NOMO-1 treated with dmso at 0.1 percent for 144 hours (cell line): ENCODE measurements around the gene BCKDHA.
A peak's percentile ranks its signal among the peaks of the same experiment; 100 is the strongest.

Source experiments
- DNase-seq: peaks from one replicate; lab custom pipeline; 2025; ENCODE audit not compliant: unreplicated experiment; lab: John Stamatoyannopoulos, UW

Gene BCKDHA

DNA sequence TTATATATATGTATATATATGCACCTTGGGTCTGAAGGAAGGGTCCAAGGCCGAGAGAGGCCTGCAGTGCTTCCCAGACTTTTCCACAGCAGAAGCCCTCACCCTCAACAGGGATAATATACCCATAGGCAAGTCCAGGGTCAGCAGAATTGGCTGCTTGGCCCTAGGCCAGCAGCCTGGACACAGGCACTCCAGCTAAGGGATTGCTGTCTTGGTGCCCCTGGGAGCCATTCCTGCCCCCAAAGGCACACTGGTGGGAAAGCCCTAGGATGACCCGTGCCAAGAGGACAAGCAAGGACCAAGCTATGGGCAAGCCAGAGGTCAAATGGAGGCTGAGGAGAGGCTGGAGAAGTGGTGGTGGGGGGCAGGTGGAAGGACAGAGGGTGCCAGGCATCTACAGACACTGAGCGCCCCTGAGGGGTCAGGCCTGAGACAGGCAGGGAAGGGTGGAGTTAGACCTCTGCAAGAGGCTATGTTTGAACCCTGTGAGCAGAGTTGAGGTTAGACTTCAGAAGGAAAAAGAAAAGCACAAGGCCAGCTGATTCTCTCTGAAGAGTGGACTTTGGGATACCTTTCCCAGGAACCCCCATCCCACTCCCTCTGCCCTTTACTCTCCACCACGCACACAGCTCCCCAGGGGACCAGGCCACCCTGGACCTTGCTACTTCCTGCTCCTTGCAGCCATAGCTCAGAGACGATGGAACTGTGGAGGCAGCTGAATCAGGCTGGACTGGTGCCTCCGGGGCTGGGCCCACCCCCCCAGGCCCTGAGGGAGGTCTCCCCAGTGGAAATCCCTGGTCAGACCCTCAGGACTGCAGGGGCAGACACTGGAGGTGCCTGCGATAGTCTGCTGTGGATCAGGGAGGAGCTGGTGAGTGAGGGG, 45.1 kb downstream of the BCKDHA start, which contains the start of gene ERICH4:
Gene ERICH4, plus strand, starts transcription at position 684 of the 883 bp plus-strand sequence. Its CDS starts 14 bp downstream, at position 698.
- DNase-seq = no peak

DNA sequence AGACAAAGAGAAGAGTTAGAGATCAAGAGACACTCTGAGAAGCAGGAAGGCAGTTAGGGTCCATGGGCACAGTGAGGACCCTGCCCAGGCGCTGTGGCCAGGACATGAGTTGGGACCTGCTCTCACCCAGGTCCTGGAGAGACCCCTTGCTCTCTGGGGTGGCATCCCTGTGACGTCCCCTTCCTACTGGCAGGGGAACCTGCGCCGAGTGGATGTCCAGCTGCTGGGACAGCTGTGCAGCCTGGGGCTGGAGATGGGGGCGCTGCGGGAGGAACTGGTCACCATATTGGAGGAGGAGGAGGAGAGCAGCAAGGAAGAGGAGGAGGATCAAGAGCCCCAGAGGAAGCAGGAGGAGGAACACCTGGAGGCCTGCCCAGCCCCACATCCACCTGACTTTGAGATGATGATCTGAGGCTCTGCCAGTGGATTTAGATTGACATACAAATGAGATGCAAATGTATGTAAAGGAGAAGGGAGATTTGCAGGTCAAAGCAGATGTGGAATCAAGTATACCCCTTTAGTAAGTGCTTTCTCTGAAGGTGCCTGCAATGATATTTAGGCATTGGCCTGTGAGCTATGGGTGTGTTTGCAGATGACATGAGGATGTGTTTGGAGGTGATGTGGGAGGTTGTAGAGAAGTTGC, 46.3 kb downstream of the BCKDHA start:
- no peak for DNase-seq

DNA sequence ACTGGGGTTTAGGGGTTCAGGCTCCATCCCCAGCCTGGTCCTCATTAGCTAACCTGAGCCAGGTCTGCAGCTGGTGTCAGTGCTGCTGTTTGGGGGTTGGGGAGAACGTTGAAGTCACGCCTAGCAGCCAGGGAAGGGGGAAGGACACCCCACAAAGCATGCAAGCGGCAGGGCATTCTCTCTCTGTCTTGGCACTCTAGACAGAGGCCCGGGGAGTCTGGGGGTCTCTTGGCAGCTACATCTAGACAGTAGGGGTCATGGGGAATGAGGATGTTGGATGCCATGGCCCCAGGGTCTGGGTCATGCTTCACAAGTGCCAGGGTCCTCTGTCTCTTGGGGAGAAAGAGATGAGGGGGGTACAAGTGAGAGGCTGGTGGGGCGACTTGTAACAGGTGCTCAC, 48.0 kb downstream of the BCKDHA start:
- DNase-seq = no peak

DNA sequence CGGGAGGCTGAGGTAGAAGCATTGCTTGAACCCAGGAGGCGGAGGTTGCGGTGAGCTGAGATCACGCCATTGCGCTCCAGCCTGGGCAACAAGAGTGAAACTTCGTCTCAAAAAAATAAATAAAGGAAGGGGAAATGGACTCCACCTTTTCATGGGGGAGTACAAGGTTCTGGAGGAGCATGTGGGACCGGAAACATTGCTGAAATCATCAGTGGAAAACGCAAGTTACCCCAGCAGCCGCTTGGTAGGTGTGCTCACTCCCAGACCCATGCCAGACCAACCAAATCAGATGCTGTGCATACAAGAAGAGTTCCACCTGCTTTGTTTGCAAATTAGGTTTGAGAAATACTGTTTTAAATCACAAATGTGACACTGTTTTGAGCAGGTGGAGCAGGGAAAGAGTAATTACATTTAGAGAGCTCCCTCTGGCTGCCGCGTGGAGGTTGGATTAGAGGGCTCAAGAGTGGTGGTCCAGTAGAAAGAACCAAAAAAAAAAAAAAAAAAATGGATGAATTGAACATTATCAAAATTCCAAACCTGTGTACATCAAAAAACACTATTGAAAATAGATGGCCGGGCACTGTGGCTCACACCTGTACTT, 50.2 kb downstream of the BCKDHA start:
- no peak for DNase-seq

DNA sequence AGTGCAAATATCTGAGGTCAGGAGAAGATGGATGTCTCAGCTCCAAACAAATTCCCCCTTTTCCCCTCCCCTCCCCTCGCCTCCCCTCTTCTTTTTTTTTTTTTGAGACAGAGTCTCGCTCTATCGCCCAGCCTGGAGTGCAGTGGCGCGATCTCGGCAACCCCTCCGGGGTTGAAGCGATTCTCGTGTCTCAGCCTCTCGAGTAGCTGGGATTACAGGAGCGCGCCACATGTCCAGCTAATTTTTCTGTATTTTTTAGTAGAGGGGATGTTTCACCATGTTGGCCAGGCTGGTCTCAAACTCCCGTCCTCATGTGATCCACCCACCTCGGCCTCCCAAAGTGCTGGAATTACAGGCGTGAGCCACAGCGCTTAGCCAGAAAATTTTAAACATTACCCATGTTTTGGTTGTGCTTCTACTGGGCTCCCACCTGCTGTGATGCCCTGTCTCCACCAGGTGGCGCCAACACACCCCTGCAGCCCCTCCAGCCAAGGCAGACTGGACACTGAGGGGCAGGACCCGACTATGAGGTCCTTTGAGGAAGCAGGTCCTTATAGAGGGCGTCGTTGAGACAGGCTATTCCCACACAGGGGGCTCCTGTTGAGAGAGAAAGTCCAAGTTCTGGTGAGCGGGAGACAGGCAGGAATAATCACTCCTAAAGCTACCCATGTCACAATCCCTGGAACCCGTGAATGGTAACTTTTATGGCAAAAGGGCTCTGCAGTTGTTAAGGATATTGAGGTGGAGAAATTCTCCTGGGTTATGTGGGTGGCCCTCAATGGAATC, 51.7 kb downstream of the BCKDHA start:
- DNase-seq = peak; percentile 58

DNA sequence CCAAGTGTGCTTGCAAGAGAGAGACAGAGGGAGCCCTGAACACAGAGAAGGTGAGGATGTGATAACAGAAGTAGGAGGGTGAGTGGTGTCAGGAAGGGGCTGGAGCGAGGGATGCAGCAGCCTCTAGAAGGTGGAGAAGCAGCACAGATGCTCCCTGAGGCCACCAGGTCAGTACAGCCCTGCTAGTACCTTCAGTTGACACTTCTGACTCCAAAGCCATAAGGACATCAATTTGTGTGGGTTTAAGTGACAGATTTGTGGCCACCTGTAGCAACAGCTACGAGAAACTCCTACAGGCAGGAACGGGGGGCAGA, 52.2 kb downstream of the BCKDHA start:
- no peak for DNase-seq

DNA sequence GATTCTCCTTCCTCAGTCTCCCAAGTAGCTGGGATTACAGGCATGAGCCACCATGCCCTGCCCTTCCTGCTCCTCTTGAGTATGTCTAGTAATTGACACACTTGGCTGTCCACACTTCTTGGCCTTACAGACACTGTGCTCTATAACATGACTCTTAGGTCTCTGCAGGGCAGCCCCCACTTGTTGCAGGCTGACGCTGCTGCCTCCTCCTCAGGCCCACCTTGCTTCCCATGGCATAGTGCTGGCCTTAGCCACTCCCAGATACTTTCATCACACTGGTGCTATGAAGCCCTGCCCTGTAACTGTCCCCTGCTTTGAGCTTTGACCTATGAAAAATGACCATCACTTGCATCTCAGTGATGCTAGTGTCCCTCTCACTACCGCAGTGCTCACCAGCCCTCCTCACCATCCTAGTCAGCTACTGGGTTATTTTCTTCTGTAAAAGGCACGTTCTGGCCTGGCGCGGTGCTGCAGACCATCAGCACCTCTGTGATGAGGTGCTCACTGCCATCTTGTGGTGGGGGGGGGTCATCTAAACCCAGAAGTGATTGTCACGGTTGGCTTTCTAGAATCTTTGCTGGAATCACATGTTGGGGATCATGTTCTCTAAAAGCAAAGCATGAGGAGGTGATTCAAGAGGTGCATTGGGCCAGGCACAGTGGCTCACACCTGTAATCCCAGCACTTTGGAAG, 55.1 kb downstream of the BCKDHA start:
- DNase-seq = no peak

DNA sequence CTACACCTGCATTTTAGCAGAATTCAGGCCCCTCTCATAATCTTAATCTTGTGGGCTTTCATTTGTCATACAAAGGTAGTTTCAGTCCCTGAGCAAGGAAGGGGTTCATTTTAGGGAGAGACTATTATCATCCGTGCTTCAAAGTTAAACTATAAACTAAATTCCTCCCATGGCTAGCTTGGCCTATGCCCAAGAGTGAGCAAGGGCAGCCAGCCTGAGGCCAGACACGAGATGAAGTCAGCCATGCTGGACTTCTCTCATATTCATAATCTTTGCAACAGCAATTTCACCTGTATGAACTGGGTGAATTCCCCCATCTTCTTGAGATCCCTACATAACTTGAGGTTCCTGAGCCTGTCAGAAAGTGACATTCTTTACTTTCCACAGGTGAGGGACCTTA, 58.3 kb downstream of the BCKDHA start:
- no peak for DNase-seq

DNA sequence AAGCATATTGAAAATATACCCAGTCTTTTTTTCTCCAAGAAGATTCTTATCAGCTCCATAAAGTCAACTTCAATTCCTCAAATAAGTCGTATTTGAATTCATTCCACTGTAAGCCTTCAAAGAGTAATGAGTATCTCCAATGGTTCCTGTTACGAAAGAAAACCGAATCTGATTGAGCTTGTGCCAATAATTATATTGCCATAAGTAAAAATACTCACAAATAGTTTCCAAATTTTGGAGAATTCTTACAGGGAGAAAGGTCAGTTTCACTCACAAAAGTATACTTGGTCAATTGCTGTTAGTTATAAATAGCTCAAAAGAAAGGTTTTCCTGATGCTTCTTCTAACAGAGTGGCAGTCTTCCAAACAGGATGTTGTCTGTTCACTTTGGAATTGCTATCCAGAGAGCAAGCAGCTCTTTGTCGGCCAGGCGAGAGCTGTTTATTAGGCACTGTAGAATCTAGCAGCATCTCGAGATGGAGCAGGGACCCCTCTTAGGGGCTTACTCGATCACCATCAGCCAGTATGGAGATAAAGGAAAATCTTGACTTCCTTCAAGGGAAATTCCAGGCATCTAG, 58.8 kb downstream of the BCKDHA start:
- DNase-seq = no peak

DNA sequence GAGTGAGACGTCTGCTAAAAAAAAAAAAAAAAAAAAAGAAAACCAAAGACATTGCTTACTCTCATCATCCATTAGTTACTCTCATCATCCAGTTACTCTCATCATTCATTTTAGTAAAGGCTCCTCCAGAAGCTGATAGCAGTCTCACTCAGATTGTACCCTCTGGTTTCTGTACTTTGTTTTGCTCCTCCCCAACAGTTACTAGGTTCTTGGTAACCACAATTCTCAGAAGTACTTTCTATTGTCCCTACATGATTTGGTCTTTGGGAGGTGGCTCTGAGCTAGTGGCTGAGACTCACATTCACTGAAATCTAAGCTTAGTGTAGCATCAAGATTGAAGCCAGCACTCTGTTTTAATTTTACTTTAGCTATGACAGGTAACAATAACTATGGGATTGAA, 59.6 kb downstream of the BCKDHA start:
- no peak for DNase-seq

DNA sequence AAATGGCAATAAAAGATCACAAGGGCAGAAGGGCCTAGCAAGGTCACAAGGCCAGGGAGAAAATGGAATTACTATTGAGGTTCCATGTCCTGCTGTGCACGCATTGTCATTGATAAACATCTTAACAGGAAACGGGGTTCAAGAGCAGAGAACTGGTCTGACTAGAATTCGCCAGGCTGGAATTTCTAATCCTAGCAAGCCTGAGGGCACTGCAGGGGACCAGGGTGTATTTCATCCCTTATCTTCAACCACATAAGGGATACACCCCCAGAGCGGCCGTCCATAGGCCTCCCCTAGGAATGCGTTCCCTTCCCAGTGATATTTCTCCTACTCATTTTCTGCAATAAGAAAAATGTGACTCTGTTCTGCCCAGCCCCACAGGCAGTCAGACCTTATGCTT, 64.9 kb downstream of the BCKDHA start:
- DNase-seq = no peak

DNA sequence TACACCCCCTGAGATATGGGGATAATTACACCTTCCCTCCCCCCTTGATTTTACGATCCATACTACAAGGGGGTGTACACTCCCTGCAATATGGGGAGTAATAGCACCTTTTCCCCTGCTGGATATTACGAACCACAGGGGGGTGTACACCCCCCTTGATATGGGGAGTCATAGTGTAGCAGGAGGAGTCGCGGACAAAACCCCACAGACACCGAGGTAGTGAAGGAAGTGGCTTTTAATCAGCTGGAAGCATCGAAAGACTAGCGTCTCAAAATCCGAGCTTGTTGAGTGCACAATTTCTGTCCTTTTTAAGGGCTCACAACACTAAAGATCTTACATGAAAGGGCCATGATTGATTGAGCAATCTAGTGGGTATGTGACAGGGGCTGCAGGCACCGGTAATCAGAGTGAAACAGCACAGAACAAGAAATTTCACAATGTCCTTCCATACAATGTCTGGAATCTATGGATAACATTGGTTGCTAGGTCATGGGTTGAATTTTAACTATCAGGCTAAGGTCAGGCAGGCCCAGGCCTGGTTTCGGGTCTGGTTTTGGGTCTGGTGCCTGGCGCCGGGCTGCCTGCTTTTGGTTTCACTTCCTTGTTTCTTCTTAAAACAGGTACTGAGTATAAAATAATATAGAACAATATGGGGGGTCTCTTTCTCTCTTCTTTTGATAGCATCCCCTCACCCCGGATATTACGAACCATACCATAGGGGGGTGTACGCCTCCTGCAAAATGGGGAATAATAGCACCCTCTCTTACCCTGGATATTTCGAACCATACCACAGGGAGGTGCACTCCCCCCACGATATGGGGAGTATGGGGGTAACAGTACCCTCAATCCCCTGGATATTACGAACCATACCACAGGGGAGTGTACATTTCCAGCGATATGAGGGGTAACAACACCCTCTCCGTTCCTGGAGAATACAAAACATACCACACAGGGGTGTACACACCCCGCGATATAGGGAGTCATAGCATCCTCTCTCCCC, 65.9 kb downstream of the BCKDHA start:
- DNase-seq = peak; percentile 19
